Activated T-helper 2 cell treated with anti-CD3 and anti-CD28 coated beads, Interferon-gamma antibody, Interleukin-2, Interleukin-4, amounts not matched to agents 10 μg/mL and 5 μg/mL and 100 μg/mL, durations not matched to agents 14 hours and 24 hours and 36 hours (primary cell): Measurements from ENCODE around the gene NCF4. TPM values are rescaled to one million over a fixed set of nuclear protein-coding genes. Genes with fewer than 3 reads are reported as not detected.

Experiments used
- DNase-seq: peaks from one replicate; pipeline ENCODE4 v3.0.0; 2021; ENCODE audit warnings: low spot score
- H3K27ac Mint-ChIP-seq: one replicate; pipeline ENCODE4 v1.8.0; 2021; ENCODE audit warnings: mixed read lengths
- H3K27me3 Mint-ChIP-seq: one replicate; pipeline ENCODE4 v1.8.0; 2021; ENCODE audit warnings: low read depth, mixed read lengths
- H3K36me3 Mint-ChIP-seq: one replicate; pipeline ENCODE4 v1.8.0; 2021; ENCODE audit warnings: low read depth, mixed read lengths
- H3K4me1 Mint-ChIP-seq: one replicate; pipeline ENCODE4 v1.8.0; 2021; ENCODE audit warnings: low read depth, mixed read lengths
- H3K4me3 Mint-ChIP-seq: one replicate; pipeline ENCODE4 v1.8.0; 2021; ENCODE audit warnings: low read depth, mild to moderate bottlenecking, moderate library complexity, mixed read lengths
- H3K9me3 Mint-ChIP-seq: one replicate; pipeline ENCODE4 v1.8.0; 2021; ENCODE audit warnings: mixed read lengths
- intact Hi-C: fragments of 100-400 bp; cut with micrococcal nuclease; formaldehyde crosslinking; loops from one replicate; pipeline ENCODE4 v1.15.1; 2023
- total RNA-seq: library from RNA; stranded (reverse); gene quantifications from 2 replicates; pipeline ENCODE4 v1.2.3, GENCODE V29; 2022

Gene NCF4
- 15.7 and 18.8 TPM in 2 replicates for total RNA-seq

GRCh38 chr22:36860821-36861659 is at the start of gene NCF4:
NCF4 (plus strand) TSS chr22:36861006; CDS start chr22:36861172, 166 bp downstream.
- Mint-ChIP-seq H3K4me3 (peak within 1 kb of the TSS; percentile 71), H3K4me1 (peaks cover 64% of the 10 kb centered on the region), H3K36me3 (peaks cover 16% of the 10 kb centered on the region), H3K27ac (peak within 1 kb of the TSS; percentile 99), H3K9me3 (no peaks in the 10 kb centered on the region), H3K27me3 (no peaks in the 10 kb centered on the region)
- intact Hi-C loops, result loop anchor here (1.0 to 5.0 kb wide), 5 partner anchors 12 to 314 kb away; no protein-coding TSS in a partner anchor
- DNase-seq, result peak; percentile 49

DNA sequence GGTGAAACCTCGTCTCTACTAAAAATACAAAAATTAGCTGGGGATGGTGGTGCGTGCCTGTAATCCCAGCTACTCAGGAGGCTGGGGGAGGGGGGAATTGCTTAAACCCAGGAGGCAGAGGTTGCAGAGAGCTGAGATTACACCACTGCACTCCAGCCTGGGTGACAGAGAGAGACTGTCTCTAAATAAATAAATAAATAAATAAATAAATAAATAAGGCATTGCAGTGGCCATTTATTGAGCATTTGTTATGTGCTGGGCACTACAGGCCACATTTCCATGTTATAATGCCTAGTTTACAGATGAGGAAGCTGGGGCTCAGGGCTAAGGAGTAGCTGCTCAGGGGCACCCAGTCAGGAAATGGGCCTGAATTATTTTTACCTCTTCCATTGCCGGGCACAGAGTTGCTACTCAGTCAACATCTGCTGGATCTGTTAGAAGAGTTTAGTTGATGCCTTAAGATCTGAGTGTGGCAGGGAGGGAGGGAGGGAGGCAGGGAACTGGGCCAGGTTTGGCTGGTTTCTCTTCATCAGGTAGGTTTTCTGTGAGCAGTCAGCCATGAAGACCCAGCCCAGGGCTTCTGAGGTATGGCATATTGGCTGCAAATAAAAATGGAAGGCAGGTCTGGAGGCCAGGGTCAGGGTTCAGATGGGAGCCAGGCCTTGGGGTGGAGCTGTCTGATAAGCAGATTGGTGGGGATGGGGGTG is 49.6 kb upstream of the NCF4 start:
- no peak overlapping the region for H3K27ac Mint-ChIP-seq
- no peaks in the 10 kb centered on the region for H3K36me3 Mint-ChIP-seq
- no peak overlapping the region for H3K4me3 Mint-ChIP-seq
- intact Hi-C loops, result no loop called here
- H3K4me1 Mint-ChIP-seq, result peaks cover 5% of the 10 kb centered on the region
- no peaks in the 10 kb centered on the region for H3K9me3 Mint-ChIP-seq
- no peak for DNase-seq
- peaks cover 36% of the 10 kb centered on the region for H3K27me3 Mint-ChIP-seq

- Mint-ChIP-seq H3K27me3 (peaks cover 59% of the 10 kb centered on the region), H3K4me3 (no peak overlapping the region), H3K9me3 (no peaks in the 10 kb centered on the region), H3K27ac (no peak overlapping the region), H3K4me1 (no peaks in the 10 kb centered on the region), H3K36me3 (no peaks in the 10 kb centered on the region)
- DNase-seq, result no peak
- intact Hi-C loops, result no loop called here
Observed at GRCh38 chr22:36814801-36815200, 46.0 kb upstream of the NCF4 start.

DNA sequence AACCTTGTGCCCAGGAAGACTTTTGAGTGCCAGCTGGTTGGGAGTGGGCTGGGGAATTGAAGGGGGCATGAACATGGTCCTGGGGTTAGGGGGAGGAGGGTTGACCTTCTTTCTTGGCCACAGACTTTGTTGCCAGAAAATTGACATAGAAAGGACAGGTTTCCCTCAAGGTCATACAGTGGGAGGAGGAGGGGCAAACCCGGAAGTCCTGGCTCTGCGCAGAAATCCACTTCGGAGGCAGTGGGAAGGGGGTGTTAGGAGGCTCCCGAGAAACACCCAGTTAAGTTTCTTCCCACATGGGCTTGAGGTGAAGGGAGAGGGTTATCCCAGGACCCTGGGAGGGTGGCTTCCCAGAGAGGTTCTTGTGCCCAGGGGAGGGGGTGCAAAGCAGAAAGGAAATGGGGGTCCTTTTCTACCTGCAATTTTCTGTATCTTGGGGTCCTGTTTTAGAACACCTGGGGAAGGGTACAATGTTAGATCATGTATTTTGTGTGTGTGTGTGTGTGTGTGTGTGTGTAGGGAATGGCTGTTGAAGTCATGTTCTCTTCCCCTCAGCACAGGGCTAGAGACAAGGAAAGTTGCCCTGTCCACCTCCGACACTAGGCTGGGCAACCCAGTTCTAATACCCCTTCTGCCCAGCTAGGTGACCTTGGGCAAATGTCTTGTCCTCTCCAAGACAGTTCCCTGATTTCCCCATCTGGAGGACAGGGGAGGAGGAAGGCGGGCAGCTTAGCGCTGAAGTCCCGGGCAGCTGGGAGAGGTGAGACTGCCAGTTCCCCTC is 45.1 kb upstream of the NCF4 start:
- intact Hi-C loops, result no loop called here
- no peak overlapping the region for H3K4me3 Mint-ChIP-seq
- H3K4me1 Mint-ChIP-seq, result no peaks in the 10 kb centered on the region
- H3K27me3 Mint-ChIP-seq, result peaks cover 64% of the 10 kb centered on the region
- no peak for DNase-seq
- no peaks in the 10 kb centered on the region for H3K36me3 Mint-ChIP-seq
- no peaks in the 10 kb centered on the region for H3K9me3 Mint-ChIP-seq
- no peak overlapping the region for H3K27ac Mint-ChIP-seq

DNA sequence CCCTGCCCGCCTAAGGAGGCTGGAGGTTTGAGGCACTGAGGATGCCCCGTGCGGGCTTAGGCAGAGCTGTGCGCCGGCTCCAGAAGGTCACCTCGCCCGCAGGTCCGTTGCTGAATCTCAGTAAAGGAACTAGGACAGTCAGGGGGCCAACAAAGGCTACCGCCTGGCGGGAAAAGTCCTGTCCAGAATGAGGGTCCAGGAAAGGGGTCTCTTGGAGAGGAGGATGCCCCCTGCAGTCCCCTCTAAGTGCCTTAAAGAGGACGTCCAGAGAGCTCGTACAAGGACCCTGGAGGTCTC is 44.5 kb upstream of the NCF4 start:
- no peaks in the 10 kb centered on the region for H3K9me3 Mint-ChIP-seq
- H3K4me1 Mint-ChIP-seq, result no peaks in the 10 kb centered on the region
- peaks cover 64% of the 10 kb centered on the region for H3K27me3 Mint-ChIP-seq
- no peaks in the 10 kb centered on the region for H3K36me3 Mint-ChIP-seq
- no peak overlapping the region for H3K4me3 Mint-ChIP-seq
- intact Hi-C loops, result no loop called here
- no peak for DNase-seq
- no peak overlapping the region for H3K27ac Mint-ChIP-seq

- no peaks in the 10 kb centered on the region for H3K4me1 Mint-ChIP-seq
- intact Hi-C loops, result no loop called here
- DNase-seq, result no peak
- H3K9me3 Mint-ChIP-seq, result no peaks in the 10 kb centered on the region
- H3K36me3 Mint-ChIP-seq, result no peaks in the 10 kb centered on the region
- H3K27ac Mint-ChIP-seq, result no peak within 1 kb of the TSS
- H3K27me3 Mint-ChIP-seq, result peaks cover 64% of the 10 kb centered on the region
- no peak within 1 kb of the TSS for H3K4me3 Mint-ChIP-seq
Observed at GRCh38 chr22:36816636-36817524, 43.9 kb upstream of the NCF4 start, which contains the start of gene PVALB. PVALB (minus strand) TSS chr22:36817035; CDS start chr22:36817005, 30 bp downstream.

DNA sequence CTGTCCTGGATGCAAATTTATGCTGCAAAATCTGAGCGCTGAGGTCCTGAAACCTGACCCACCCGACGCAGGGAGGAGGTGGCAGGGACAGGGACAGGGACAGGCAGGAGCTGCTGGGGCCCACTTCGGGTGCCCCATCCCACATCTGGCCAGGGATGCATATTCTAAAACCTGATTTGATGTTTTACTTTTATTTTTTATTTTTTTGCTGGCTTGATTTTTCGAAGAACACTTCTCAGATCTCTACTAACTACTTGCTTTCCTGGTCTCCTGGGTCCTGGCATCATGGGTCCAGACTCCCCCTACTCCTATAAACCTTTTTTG is 43.3 kb upstream of the NCF4 start:
- Mint-ChIP-seq H3K4me1 (no peaks in the 10 kb centered on the region), H3K9me3 (no peaks in the 10 kb centered on the region), H3K4me3 (no peak overlapping the region), H3K27me3 (peaks cover 63% of the 10 kb centered on the region), H3K36me3 (no peaks in the 10 kb centered on the region), H3K27ac (no peak overlapping the region)
- intact Hi-C loops, result no loop called here
- no peak for DNase-seq

- no peak for DNase-seq
- intact Hi-C loops, result no loop called here
- H3K9me3 Mint-ChIP-seq, result no peaks in the 10 kb centered on the region
- no peaks in the 10 kb centered on the region for H3K36me3 Mint-ChIP-seq
- no peak overlapping the region for H3K27ac Mint-ChIP-seq
- no peak overlapping the region for H3K4me3 Mint-ChIP-seq
- peaks cover 57% of the 10 kb centered on the region for H3K27me3 Mint-ChIP-seq
- no peaks in the 10 kb centered on the region for H3K4me1 Mint-ChIP-seq
Observed at GRCh38 chr22:36818010-36818642, 42.7 kb upstream of the NCF4 start.

- Mint-ChIP-seq H3K27me3 (peaks cover 48% of the 10 kb centered on the region), H3K36me3 (no peaks in the 10 kb centered on the region), H3K9me3 (no peaks in the 10 kb centered on the region), H3K27ac (no peak overlapping the region), H3K4me3 (no peak overlapping the region), H3K4me1 (no peaks in the 10 kb centered on the region)
- intact Hi-C loops, result no loop called here
- DNase-seq, result no peak
Observed at GRCh38 chr22:36819112-36819511, 41.7 kb upstream of the NCF4 start.

GRCh38 chr22:36822581-36822980 is 38.2 kb upstream of the NCF4 start:
- no peaks in the 10 kb centered on the region for H3K36me3 Mint-ChIP-seq
- no peak overlapping the region for H3K4me3 Mint-ChIP-seq
- H3K27me3 Mint-ChIP-seq, result peaks cover 23% of the 10 kb centered on the region
- H3K4me1 Mint-ChIP-seq, result no peaks in the 10 kb centered on the region
- no peaks in the 10 kb centered on the region for H3K9me3 Mint-ChIP-seq
- DNase-seq, result no peak
- H3K27ac Mint-ChIP-seq, result no peak overlapping the region
- intact Hi-C loops, result no loop called here

DNA sequence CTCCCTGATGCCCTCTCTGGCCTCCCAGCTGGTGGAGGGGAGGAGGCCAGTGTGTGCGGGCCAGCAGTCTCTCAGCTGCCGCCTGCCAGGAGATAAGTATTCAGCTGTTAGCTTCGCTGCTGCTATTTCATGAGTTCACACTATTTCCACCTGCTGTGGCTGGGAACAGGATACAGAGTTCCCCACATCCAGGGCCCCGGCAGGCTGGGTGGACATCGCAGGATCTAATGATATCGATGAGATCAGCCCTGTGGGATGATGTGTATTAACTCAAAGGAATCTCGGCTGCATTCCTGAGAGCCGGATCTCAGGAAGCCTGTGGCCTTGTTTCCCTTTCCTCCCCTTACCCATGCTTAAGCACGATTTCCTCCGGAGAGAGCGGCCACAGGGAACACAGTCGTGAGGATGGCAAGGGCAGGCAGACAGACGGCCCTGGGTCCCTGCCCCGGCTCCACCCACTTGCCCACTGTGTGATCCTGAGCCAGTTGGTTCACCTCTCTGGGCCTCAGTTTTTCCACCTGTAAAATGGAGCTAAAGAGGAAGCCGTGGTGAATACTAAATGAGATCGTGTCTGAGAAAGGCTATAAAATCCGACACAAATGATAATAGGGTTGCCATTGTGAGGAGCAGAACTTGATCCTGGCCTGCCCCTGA is 37.5 kb upstream of the NCF4 start:
- no peaks in the 10 kb centered on the region for H3K9me3 Mint-ChIP-seq
- H3K36me3 Mint-ChIP-seq, result no peaks in the 10 kb centered on the region
- no peak overlapping the region for H3K4me3 Mint-ChIP-seq
- peaks cover 17% of the 10 kb centered on the region for H3K27me3 Mint-ChIP-seq
- no peak for DNase-seq
- H3K27ac Mint-ChIP-seq, result no peak overlapping the region
- intact Hi-C loops, result no loop called here
- no peaks in the 10 kb centered on the region for H3K4me1 Mint-ChIP-seq
